K562 (cell line): Measurements from ENCODE around the gene RCOR2. TPM values are rescaled to one million over a fixed set of nuclear protein-coding genes. Genes with fewer than 3 reads are reported as not detected.

ENCODE experiments used
- CBX8 ChIP-seq: fragments of 200-600 bp; sonication (generic); IDR thresholded peaks from 2 replicates; pipeline ENCODE4 v1.6.1; 2012; ENCODE audit warnings: borderline replicate concordance, mixed run types, low read depth, mild to moderate bottlenecking, moderate library complexity, mixed read lengths, low read length, control low read depth, inconsistent platforms; ENCODE audit not compliant: poor library complexity, severe bottlenecking; ENCODE audit errors: extremely low read depth
- COPS2 ChIP-seq: fragments of 450-650 bp; conservative IDR thresholded peaks from 2 replicates; pipeline ENCODE4 v1.6.1; 2016; ENCODE audit warnings: mild to moderate bottlenecking, moderate library complexity
- CREM ChIP-seq: IDR thresholded peaks from 2 replicates; pipeline ENCODE4 v1.6.1; 2014; ENCODE audit warnings: antibody characterized with exemption, low read depth
- DNMT1 ChIP-seq: fragments of 450-650 bp; IDR thresholded peaks from 2 replicates; pipeline ENCODE4 v1.6.1; 2016; ENCODE audit warnings: antibody characterized with exemption, mild to moderate bottlenecking
- FIP1L1 ChIP-seq: fragments of 200-400 bp; formaldehyde crosslinking; IDR thresholded peaks from 2 replicates; pipeline ENCODE4 v1.6.1; 2018; ENCODE audit warnings: mild to moderate bottlenecking, low read depth, low read length; ENCODE audit not compliant: poor library complexity, severe bottlenecking
- HLTF ChIP-seq: fragments of 450-650 bp; IDR thresholded peaks from 2 replicates; pipeline ENCODE4 v1.6.1; 2016
- LEF1 ChIP-seq: fragments of 450-650 bp; IDR thresholded peaks from 2 replicates; pipeline ENCODE4 v1.6.1; 2016; ENCODE audit warnings: mild to moderate bottlenecking
- MEIS2 ChIP-seq: fragments of 450-650 bp; IDR thresholded peaks from 2 replicates; pipeline ENCODE4 v1.6.1; 2014; ENCODE audit warnings: mild to moderate bottlenecking; ENCODE audit not compliant: partially characterized antibody
- NELFE ChIP-seq: IDR thresholded peaks from 2 replicates; pipeline ENCODE4 v1.6.1; 2011; ENCODE audit warnings: mild to moderate bottlenecking; ENCODE audit not compliant: insufficient read depth, insufficient read length
- NFYB ChIP-seq: IDR thresholded peaks from 2 replicates; pipeline ENCODE4 v1.6.1; 2011; ENCODE audit warnings: mild to moderate bottlenecking, moderate library complexity; ENCODE audit not compliant: insufficient read length; ENCODE audit errors: extremely low read depth
- PTRF ChIP-seq: fragments of 450-650 bp; IDR thresholded peaks from 2 replicates; pipeline ENCODE4 v1.6.1; 2016; ENCODE audit warnings: mild to moderate bottlenecking, missing genetic modification characterization, missing compliant biosample characterization
- SRSF7 ChIP-seq: fragments of 200-400 bp; formaldehyde crosslinking; optimal IDR thresholded peaks from 2 replicates; pipeline ENCODE3; 2017; ENCODE audit warnings: mild to moderate bottlenecking, low read depth, low read length
- ZNF239 ChIP-seq: fragments of 250-450 bp; sonication (Bioruptor Pico); IDR thresholded peaks from 2 replicates; pipeline ENCODE4 v1.4.0; 2020; ENCODE audit warnings: mild to moderate bottlenecking
- ZNF444 ChIP-seq: fragments of 250-450 bp; sonication (Bioruptor Pico); IDR thresholded peaks from 2 replicates; pipeline ENCODE4 v1.4.0; 2020; ENCODE audit warnings: mild to moderate bottlenecking, moderate library complexity
- ZNF57 ChIP-seq: fragments of 450-650 bp; formaldehyde crosslinking; IDR thresholded peaks from 2 replicates; pipeline ENCODE4 v1.4.0; 2020; ENCODE audit warnings: mild to moderate bottlenecking, moderate library complexity
- ZNF76 ChIP-seq: fragments of 250-450 bp; sonication (Bioruptor Pico); IDR thresholded peaks from 2 replicates; pipeline ENCODE4 v1.4.0; 2020; ENCODE audit warnings: mild to moderate bottlenecking, moderate library complexity, borderline replicate concordance
- ZNF764 ChIP-seq: fragments of 250-450 bp; sonication (Bioruptor Pico); IDR thresholded peaks from 2 replicates; pipeline ENCODE4 v1.4.0; 2020; ENCODE audit warnings: low read depth, mild to moderate bottlenecking, moderate library complexity
- ZNF79 ChIP-seq: fragments of 250-450 bp; sonication (Bioruptor Pico); IDR thresholded peaks from 2 replicates; pipeline ENCODE4 v1.4.0; 2020; ENCODE audit warnings: low read depth, mild to moderate bottlenecking, moderate library complexity
- polyA plus RNA-seq, 8 experiments: library from polyadenylated mRNA; depleted of rRNA in 4 of 8; stranded (reverse) in 5 of 8; unstranded in 3 of 8; fragments of >200 nt; fragmentation: Nextera tagmentation in 2 of 8; fragmentation: Illumina TruSeq in 1 of 8; extraction: Ambion mirVana in 2 of 8; extraction: Trizol in 1 of 8; gene quantifications; 2 replicates each; pipeline versions ENCODE4 v1.2.1 to v1.2.3, GENCODE V29; 2011 to 2014; ENCODE audit warnings: inconsistent platforms in 1 of 8, missing spikeins in 1 of 8
- total RNA-seq, 7 experiments: library from RNA; depleted of rRNA in 6 of 7; stranded (reverse); fragments of >200 nt in 6 of 7; fragmentation: Illumina TruSeq in 2 of 7; extraction: Trizol in 2 of 7; gene quantifications; 2 replicates each; pipeline versions ENCODE4 v1.2.1 to v1.2.3, GENCODE V29; 2011 to 2021; ENCODE audit warnings: low replicate concordance in 1 of 7
- TF ChIP-seq, protein P1 (sequence below): fragments of 450-650 bp; IDR thresholded peaks from 2 replicates; pipeline ENCODE4 v1.6.1; 2017; ENCODE audit warnings: mild to moderate bottlenecking, moderate library complexity
- TF ChIP-seq, protein P2 (sequence below): fragments of 450-650 bp; IDR thresholded peaks from 2 replicates; pipeline ENCODE4 v1.6.1; 2018; ENCODE audit warnings: mild to moderate bottlenecking, low read depth; ENCODE audit not compliant: partially characterized antibody
- TF ChIP-seq, protein P3 (sequence below): sonication (generic); formaldehyde crosslinking; IDR thresholded peaks from 2 replicates; pipeline ENCODE4 v1.8.0; 2022; ENCODE audit warnings: mild to moderate bottlenecking, missing genetic modification reagents

The RCOR2 gene
- total and polyA plus RNA-seq, 9 of the 15 experiments (the other 6 are each of a cell fraction or from before 2014, with no cell fraction given), result 0.04 to 6.5 (median 2.5) TPM; not detected in 1

GRCh38 chr11:63871962-63872799 lies 44.8 kb downstream of the RCOR2 start (continued):
- TF ChIP-seq, protein P1, sequence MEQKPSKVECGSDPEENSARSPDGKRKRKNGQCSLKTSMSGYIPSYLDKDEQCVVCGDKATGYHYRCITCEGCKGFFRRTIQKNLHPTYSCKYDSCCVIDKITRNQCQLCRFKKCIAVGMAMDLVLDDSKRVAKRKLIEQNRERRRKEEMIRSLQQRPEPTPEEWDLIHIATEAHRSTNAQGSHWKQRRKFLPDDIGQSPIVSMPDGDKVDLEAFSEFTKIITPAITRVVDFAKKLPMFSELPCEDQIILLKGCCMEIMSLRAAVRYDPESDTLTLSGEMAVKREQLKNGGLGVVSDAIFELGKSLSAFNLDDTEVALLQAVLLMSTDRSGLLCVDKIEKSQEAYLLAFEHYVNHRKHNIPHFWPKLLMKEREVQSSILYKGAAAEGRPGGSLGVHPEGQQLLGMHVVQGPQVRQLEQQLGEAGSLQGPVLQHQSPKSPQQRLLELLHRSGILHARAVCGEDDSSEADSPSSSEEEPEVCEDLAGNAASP, result no peak
- no peak for TF ChIP-seq DNMT1
- TF ChIP-seq, protein P2, sequence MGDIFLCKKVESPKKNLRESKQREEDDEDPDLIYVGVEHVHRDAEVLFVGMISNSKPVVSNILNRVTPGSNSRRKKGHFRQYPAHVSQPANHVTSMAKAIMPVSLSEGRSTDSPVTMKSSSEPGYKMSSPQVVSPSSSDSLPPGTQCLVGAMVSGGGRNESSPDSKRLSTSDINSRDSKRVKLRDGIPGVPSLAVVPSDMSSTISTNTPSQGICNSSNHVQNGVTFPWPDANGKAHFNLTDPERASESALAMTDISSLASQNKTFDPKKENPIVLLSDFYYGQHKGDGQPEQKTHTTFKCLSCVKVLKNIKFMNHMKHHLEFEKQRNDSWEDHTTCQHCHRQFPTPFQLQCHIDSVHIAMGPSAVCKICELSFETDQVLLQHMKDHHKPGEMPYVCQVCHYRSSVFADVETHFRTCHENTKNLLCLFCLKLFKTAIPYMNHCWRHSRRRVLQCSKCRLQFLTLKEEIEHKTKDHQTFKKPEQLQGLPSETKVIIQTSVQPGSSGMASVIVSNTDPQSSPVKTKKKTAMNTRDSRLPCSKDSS, result no peak
- TF ChIP-seq NELFE, result no peak
- no peak for TF ChIP-seq ZNF76 (CRISPR knock-in tag)
- TF ChIP-seq CBX8, result no peak
- no peak for TF ChIP-seq FIP1L1
- peak; percentile 46; the same call in 1 of the 2 replicates for TF ChIP-seq CREM
- no peak for TF ChIP-seq COPS2
- TF ChIP-seq LEF1, result no peak
- peak; percentile 83 for TF ChIP-seq MEIS2
- no peak for TF ChIP-seq HLTF
- no peak for TF ChIP-seq ZNF79 (CRISPR knock-in tag)
- no peak for TF ChIP-seq PTRF (tag)
- no peak for TF ChIP-seq ZNF444 (CRISPR knock-in tag)
- TF ChIP-seq ZNF57 (CRISPR knock-in tag), result no peak
- no peak for TF ChIP-seq ZNF764 (CRISPR knock-in tag)
- no peak for TF ChIP-seq SRSF7
- no peak for TF ChIP-seq ZNF239
- TF ChIP-seq, protein P3, sequence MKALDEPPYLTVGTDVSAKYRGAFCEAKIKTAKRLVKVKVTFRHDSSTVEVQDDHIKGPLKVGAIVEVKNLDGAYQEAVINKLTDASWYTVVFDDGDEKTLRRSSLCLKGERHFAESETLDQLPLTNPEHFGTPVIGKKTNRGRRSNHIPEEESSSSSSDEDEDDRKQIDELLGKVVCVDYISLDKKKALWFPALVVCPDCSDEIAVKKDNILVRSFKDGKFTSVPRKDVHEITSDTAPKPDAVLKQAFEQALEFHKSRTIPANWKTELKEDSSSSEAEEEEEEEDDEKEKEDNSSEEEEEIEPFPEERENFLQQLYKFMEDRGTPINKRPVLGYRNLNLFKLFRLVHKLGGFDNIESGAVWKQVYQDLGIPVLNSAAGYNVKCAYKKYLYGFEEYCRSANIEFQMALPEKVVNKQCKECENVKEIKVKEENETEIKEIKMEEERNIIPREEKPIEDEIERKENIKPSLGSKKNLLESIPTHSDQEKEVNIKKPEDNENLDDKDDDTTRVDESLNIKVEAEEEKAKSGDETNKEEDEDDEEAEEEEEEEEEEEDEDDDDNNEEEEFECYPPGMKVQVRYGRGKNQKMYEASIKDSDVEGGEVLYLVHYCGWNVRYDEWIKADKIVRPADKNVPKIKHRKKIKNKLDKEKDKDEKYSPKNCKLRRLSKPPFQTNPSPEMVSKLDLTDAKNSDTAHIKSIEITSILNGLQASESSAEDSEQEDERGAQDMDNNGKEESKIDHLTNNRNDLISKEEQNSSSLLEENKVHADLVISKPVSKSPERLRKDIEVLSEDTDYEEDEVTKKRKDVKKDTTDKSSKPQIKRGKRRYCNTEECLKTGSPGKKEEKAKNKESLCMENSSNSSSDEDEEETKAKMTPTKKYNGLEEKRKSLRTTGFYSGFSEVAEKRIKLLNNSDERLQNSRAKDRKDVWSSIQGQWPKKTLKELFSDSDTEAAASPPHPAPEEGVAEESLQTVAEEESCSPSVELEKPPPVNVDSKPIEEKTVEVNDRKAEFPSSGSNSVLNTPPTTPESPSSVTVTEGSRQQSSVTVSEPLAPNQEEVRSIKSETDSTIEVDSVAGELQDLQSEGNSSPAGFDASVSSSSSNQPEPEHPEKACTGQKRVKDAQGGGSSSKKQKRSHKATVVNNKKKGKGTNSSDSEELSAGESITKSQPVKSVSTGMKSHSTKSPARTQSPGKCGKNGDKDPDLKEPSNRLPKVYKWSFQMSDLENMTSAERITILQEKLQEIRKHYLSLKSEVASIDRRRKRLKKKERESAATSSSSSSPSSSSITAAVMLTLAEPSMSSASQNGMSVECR (CRISPR knock-in tag), result 0 out of 2 replicates have a peak, but pooled peaks have one; percentile 42
- no peak for TF ChIP-seq NFYB
